GM08714 (cell line): ENCODE measurements around the gene RPL15.

Experiments
- H3K4me3 ChIP-seq: fragments of 200-500 bp; sonication (Bioruptor generic); 2 replicates; pipeline ENCODE4 v1.5.1; 2014; ENCODE audit warnings: mild to moderate bottlenecking, low read length, inconsistent platforms
- ZNF274 ChIP-seq: IDR thresholded peaks from 2 replicates; pipeline ENCODE4 v1.6.1; 2012; ENCODE audit warnings: mild to moderate bottlenecking, low read depth, low read length

Gene RPL15

DNA sequence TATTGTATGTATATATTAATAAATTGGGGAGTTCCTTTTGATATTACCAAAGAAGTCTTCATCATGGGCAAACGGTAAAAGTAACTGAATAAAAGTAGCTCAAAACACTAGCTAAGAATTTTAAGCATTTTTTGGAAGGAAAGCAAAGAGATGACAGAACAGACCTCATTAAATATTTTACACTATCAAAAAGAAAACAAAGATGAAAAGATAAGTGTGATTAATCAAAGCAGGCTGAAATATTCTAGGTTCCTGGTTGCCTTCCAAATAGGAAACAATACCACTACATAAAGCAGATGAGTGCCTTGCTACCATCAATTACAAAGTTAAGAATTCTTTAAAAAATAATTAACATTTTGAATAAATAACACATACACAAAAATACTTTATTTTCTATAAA is 3.8 kb upstream of the RPL15 start:
- H3K4me3 ChIP-seq, result no peak overlapping the region
- no peak for TF ChIP-seq ZNF274

DNA sequence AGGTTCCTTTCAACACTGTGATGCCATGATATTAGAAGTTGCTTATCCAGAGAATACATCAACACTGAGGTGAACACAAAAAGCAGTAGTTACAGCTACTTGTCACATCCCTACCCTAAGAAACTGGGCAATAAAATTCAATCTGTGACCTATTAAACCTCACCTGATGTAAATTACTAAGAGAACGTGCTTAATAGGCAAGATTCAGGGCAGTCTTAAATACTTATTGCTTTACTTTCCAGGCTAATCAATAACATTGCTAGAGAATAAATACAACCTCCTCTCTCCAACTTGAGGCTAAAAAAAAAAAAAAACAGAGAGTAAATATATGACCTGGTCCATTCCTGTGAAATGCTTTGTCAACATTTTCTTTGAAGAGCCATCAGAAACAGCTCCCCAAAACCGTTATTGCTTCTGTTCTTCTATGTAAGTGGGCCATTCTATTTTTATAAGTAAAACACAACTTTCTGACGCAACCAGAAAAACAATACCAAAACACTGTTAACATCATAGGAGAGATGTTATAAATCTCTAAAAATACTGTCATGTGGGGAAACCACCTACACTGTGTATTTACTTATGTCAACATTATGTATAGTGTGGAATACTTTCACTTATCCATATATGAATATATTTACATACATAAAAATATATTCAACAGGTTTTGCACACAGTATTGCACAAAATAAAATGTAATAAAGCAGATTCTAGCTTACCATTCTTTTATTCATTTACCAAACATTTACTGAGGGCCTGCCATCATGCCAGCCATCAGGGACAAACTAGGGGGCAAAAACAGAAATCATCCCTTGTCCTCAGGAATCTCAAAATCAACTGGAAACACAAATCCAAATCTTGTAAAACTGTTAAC is 2.8 kb upstream of the RPL15 start:
- TF ChIP-seq ZNF274, result no peak
- H3K4me3 ChIP-seq, result no peak overlapping the region

DNA sequence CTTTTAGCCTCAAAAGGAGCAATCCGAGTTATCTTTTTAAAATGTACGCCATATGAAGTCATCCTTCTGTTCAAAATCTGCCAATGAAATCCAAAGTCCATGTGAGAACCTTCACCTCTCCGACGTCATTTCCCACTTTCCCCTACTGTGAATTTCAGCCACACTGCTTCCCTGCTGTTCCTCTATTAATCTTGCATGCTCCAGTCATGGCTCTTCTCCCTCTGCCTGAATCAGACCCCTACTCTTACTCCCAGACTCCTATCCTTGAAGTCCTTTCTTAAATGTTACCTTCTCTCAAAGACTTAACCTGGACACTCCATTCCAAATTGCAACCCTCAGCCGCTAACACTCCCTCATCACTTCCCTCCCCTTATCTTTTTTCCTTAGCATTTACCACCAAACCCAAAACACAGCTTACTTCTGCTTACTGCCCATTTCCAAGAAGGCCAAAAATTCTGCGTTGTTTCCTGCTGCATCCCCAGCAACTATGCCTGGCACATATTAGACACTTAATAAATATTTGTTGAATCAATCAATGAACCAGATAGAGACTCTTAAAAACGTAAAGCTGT is 1.3 kb upstream of the RPL15 start:
- no peak for TF ChIP-seq ZNF274
- peak overlapping the region; percentile 74 for H3K4me3 ChIP-seq

DNA sequence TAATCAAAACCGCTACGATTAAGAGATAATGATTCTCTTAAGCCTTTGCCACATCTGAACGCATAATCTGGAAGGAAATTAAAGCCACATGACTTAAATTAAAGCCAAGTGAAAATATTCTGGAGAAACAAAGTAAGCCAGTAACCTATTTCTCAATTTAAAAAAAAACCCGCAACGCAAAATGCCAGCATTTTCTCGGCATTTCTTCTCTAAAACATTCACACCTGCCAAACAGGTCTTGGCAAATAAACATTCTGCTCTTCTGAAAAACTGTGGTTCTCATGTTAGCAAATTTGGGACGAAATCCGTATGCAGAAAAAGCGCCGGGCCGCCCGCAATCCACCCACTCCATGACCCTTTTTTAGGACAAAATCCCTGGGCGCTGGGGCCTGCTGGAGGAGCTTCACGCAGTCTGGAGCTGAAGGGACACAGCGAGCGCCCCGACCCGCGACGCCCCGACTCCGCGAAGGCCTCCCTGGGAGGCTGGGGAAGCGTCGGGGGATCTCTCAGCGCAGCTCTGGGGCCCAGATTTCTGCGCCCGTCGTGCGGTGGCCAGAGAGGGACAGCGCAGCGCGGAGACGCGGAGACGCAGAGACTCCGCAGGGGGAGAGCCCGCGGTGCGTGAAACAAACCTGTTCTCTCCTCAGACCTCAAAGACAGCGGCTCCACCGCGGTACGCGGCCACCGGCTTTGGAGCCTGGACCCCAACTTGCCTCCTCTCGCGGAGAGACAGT is 613 bp upstream of the RPL15 start:
- no peak for TF ChIP-seq ZNF274
- peak overlapping the region; percentile 74 for H3K4me3 ChIP-seq

DNA sequence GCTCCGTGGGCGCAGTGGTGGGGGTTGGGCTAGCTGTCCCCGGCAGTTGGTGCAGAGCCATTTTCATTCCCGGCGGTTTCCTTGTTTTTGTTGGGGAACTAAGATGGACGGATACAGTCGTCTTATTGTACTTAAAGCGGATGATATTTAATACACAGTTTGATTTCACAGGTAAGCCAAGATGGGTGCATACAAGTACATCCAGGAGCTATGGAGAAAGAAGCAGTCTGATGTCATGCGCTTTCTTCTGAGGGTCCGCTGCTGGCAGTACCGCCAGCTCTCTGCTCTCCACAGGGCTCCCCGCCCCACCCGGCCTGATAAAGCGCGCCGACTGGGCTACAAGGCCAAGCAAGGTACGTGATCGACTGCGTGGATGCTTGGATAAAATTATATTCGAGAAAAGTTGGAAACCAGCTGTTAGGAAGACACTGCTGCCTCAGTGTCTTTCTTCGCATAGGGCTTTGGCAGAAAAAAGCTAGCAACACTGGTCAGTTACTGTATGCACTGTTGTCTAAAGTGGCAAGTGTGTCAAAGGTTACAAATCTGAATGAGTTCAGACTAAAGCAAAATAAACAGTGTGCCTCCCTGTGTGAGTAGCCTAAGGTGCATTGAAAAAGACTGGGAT is 859 bp downstream of the RPL15 start:
- H3K4me3 ChIP-seq, result peak overlapping the region; percentile 78

DNA sequence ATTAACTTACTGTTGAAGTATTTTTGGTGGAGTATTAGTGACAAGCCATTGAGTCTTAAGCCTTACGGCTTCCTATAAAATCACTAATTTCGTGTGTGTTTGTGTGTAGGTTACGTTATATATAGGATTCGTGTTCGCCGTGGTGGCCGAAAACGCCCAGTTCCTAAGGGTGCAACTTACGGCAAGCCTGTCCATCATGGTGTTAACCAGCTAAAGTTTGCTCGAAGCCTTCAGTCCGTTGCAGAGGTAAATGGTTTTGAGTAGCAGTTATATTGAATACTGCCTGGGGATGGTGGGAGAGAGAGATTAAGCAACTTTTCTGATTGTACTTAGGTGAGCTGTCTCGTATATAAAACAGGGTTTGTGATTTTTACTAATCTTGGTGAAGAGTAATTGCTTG is 1.4 kb downstream of the RPL15 start:
- H3K4me3 ChIP-seq, result peak overlapping the region; percentile 78

DNA sequence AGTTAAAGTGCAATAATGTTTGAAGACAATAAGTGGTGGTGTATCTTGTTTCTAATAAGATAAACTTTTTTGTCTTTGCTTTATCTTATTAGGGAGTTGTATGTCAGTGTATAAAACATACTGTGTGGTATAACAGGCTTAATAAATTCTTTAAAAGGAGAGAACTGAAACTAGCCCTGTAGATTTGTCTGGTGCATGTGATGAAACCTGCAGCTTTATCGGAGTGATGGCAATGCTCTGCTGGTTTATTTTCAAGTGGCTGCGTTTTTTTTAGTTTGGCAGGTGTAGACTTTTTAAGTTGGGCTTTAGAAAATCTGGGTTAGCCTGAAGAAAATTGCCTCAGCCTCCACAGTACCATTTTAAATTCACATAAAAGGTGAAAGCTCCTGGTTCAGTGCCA is 2.7 kb downstream of the RPL15 start:
- H3K4me3 ChIP-seq, result no peak overlapping the region
- no peak for TF ChIP-seq ZNF274

DNA sequence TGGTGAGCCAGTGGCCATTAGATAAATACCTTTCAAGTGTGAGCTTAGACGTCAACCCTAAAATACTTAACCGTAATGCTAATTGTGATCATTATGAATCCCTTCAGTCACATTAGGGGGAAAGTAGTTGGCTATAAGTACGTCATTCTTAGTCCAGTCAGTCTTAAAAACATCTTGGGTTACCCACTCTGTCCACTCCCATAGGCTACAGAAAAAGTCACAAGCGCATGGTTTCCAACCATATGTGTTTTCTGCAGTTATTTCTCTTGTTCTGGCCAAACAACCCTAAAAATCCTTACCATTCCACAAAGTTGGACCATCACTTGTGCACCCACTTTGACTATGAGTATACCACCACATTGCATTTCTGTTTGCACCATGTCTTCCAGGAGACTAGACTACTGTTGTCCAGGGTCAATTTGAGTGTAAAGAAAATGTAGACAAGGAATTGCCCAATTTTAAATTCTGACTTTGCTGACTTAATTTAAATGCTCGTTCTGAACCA is 3.3 kb downstream of the RPL15 start:
- no peak for TF ChIP-seq ZNF274
- no peak overlapping the region for H3K4me3 ChIP-seq

DNA sequence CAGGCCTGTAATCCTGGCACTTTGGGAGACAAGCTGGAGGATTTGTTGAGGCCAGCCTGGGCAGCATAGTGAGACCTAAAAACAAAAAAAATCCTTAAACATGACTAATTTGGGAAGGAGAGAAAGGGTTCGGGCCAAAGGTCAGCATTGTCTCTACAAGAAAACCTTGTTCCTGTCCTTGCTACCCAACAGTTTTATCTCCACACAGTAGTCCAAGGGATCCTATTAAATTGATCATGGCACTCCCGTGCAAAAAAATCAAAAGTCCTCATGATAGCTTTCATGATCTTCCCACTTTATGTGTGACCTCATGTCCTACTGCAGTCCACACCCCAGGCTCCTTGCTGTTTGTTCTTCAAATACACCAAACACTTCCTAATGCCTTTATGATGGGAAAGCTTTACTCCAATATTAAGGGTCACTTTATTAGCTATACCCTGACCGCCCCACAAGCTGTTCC is 4.2 kb downstream of the RPL15 start:
- no peak for TF ChIP-seq ZNF274
- no peak overlapping the region for H3K4me3 ChIP-seq

DNA sequence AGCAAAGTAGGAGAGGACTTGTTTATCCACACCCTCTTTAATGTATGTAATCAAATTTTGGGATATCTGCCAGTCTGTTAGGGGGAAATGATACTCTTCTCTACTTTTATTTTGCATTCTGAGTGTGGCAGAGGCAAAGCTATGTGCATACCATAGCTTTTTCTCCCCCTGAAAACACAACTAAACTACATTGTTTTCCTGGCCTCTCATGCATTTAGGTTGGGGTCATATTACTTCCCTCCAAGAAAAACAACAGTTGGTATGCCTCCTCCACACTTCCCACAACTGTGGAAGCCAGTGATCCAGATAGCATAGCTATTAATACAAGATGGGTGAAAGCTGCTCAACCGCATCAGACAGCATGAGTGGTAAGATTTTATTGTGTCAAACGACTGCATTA is 6.9 kb downstream of the RPL15 start:
- no peak for TF ChIP-seq ZNF274
- H3K4me3 ChIP-seq, result no peak overlapping the region

DNA sequence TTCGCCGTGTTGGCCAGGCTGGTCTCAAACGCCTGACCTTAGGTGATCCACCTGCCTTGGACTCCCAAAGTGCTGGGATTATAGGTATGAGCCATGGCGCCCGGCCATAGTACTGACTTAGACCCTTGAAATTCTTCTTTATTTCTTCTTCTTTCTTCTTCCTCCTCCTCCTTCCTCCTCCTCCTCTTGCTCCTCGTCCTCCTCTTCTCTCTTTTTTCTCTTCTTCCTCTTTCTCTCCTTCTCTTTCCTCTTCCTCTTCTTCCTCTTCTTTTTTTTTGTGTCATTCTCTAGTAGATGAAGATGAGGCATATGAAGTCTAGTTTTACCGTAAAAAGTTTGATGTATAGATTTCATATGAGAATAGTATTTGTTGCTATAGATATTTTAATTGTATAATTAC is 9.3 kb downstream of the RPL15 start:
- TF ChIP-seq ZNF274, result no peak
- no peak overlapping the region for H3K4me3 ChIP-seq

DNA sequence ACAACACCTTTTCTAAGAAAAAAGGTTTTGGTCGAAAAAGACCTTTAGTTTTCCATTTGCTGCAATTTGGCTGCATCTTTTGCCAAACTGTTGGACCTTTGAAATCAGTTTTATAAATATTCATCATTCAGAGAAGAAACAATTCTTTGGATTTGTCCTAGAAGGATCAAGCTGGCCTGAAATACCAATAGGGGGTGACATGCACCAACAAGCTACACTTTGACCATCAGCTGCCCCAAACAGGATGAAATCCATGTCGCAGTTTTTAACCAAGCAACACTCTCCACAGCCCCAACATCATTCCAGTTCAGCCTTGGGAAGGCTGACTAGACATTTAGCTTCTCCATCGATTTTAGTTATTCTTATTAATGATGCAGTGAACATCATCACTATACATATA is 9.8 kb downstream of the RPL15 start:
- H3K4me3 ChIP-seq, result no peak overlapping the region
- TF ChIP-seq ZNF274, result no peak

DNA sequence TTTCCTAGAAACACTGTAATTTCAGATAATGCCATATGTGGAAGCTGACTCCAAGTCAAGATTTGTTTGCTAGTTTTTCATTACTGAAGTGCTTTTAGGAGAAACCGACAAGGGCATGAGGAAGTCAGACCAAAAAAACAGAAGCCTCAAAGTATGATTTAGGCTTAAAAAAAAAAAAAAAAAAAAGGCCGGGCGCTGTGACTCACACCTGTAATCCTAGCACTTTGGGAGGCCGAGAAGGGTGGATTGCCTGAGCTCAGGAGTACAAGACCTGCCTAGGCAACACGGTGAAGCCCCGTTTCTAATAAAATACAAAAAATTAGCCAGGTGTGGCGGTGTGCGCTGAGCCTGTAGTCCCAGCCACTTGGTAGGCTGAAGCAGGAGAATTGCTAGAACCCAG is 11.6 kb downstream of the RPL15 start:
- TF ChIP-seq ZNF274, result no peak
- no peak overlapping the region for H3K4me3 ChIP-seq

DNA sequence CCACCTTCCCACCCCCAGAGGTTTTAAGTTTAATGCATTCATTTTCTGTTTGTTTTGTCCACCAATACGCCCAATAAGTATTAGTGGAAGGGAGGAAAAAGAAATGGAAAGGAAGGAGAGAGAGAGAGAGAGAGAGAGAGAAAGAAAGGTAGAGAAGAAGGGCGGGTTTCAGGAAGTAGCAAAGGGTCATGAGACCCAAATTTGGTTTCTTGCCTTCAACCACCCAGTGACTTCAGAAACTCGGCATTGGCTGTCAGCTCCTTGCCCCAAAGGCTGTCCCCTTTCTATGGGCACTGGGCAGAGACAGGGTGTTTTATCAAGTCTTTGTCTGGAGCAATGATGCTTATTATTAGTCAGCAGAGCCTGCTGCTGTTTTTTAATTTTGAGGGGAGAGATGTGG is 14.7 kb downstream of the RPL15 start:
- no peak overlapping the region for H3K4me3 ChIP-seq
- no peak for TF ChIP-seq ZNF274
